Loucy (cell line): ENCODE results near the gene SMIM22.

Source experiments
- CTCF ChIP-seq: fragments of 200-600 bp; sonication (generic); conservative IDR thresholded peaks from 2 replicates; pipeline ENCODE4 v1.5.1; 2014; ENCODE audit warnings: mild to moderate bottlenecking, antibody characterized with exemption, low read length
- EZH2phosphoT487 ChIP-seq: fragments of 200-600 bp; IDR thresholded peaks from 2 replicates; pipeline ENCODE4 v1.6.1; 2018; ENCODE audit warnings: antibody characterized with exemption, mild to moderate bottlenecking, moderate library complexity, borderline replicate concordance

GRCh38 chr16:4801962-4802658 is 6.9 kb downstream of the SMIM22 start, which contains the start of gene ROGDI:
- TF ChIP-seq CTCF (no peak), EZH2phosphoT487 (no peak)
